ENCODE data around the gene FAM118A. TPM values are rescaled to one million over a fixed set of nuclear protein-coding genes. Genes with fewer than 3 reads are reported as not detected.
A peak's percentile ranks its signal among the peaks of the same experiment; 100 is the strongest.

FAM118A gene
- polyA plus RNA-seq, 3 donors = 20.0 to 423 (median 27.9) TPM

GRCh38 chr22:45310977-45311531 is 1.3 kb downstream of the FAM118A start:
- peaks cover 13 to 17% of the 10 kb centered on the region in 2 donors for H3K36me3 Mint-ChIP-seq
- peak overlapping the region; percentile 92 for H3K9ac ChIP-seq (ENCODE audit: insufficient read depth, low read length, poor library complexity, severe bottlenecking)
- no peaks in the 10 kb centered on the region for H3K9me3 Mint-ChIP-seq
- peaks cover 2 to 5% (median 4%) of the 10 kb centered on the region in 3 donors for H3K27me3 Mint-ChIP-seq (ENCODE audit: low read depth in 3 of 3)
- no peak for TF ChIP-seq CTCF (IDR thresholded peaks at IDR 0.05)
- intact Hi-C loops (cut with micrococcal nuclease) = loop anchor here in 1 of 2 donors (5.0 kb wide), 1 partner anchor 84 kb away; no protein-coding TSS in a partner anchor
- DNase-seq = no peak
- H3K27me3 ChIP-seq (ENCODE audit: control insufficient read depth in 2 of 2, insufficient read depth in 2 of 2, low read length in 2 of 2) = no peaks in the 10 kb centered on the region
- H3K9me3 ChIP-seq (replicated peaks in 1 of 2; ENCODE audit: control insufficient read depth in 1 of 2, insufficient read depth in 1 of 2, low read length in 2 of 2) = no peaks in the 10 kb centered on the region
- peak overlapping the region; percentile 84 for H2AFZ ChIP-seq (ENCODE audit: insufficient read depth, low read depth, low read length, poor library complexity, severe bottlenecking)
- peak overlapping the region; percentile 88 to 91 for H3K4me3 Mint-ChIP-seq
- peaks cover 55% of the 10 kb centered on the region for H3K79me2 ChIP-seq (ENCODE audit: insufficient read depth, low read length)
- H3K4me3 ChIP-seq (replicated peaks in 1 of 3; ENCODE audit: low read depth in 2 of 3, low read length in 3 of 3) = peak overlapping the region; percentile 85 to 88 (median 88)
- H4K20me1 ChIP-seq (ENCODE audit: insufficient read depth, low read length) = peaks cover 8% of the 10 kb centered on the region
- peaks cover 0 to 3% of the 10 kb centered on the region in 2 donors for H3K36me3 ChIP-seq (replicated peaks in 1 of 2; ENCODE audit: control insufficient read depth in 1 of 2, insufficient read depth in 2 of 2, low read length in 2 of 2)
- peak overlapping the region in 5 of 7 donors; percentile 54 to 90 (median 87) for H3K27ac Mint-ChIP-seq
- H3K4me2 ChIP-seq (replicated peaks; ENCODE audit: extremely low read depth, low read length, poor library complexity, severe bottlenecking) = peak overlapping the region; percentile 95
- H3K4me1 Mint-ChIP-seq = peaks cover 60% of the 10 kb centered on the region
- WGBS (ENCODE audit: insufficient coverage) = 69% methylated on average over 11 of the region's 14 CpGs
- peaks cover 39 to 44% of the 10 kb centered on the region in 2 donors for H3K4me1 ChIP-seq (ENCODE audit: control insufficient read depth in 1 of 2, insufficient read depth in 2 of 2, low read length in 2 of 2)
- no peak overlapping the region for H3K27ac ChIP-seq (ENCODE audit: low read depth in 1 of 2, low read length in 2 of 2)

- no peak overlapping the region for H3K4me2 ChIP-seq (replicated peaks; ENCODE audit: extremely low read depth, low read length, poor library complexity, severe bottlenecking)
- intact Hi-C loops (cut with micrococcal nuclease) = loop anchor here in 1 of 2 donors (5.0 kb wide), 1 partner anchor 85 kb away; no protein-coding TSS in a partner anchor
- H3K4me1 ChIP-seq (ENCODE audit: control insufficient read depth in 1 of 2, insufficient read depth in 2 of 2, low read length in 2 of 2) = peaks cover 46 to 55% of the 10 kb centered on the region in 2 donors
- no peaks in the 10 kb centered on the region for H3K9me3 ChIP-seq (replicated peaks in 1 of 2; ENCODE audit: control insufficient read depth in 1 of 2, insufficient read depth in 1 of 2, low read length in 2 of 2)
- no peaks in the 10 kb centered on the region for H3K9me3 Mint-ChIP-seq
- TF ChIP-seq CTCF (IDR thresholded peaks at IDR 0.05) = no peak
- H3K27ac Mint-ChIP-seq = peak overlapping the region in 2 of 7 donors; percentile 19 to 28
- H3K27me3 ChIP-seq (ENCODE audit: control insufficient read depth in 2 of 2, insufficient read depth in 2 of 2, low read length in 2 of 2) = no peaks in the 10 kb centered on the region
- no peak overlapping the region for H3K4me3 Mint-ChIP-seq
- no peak overlapping the region for H2AFZ ChIP-seq (ENCODE audit: insufficient read depth, low read depth, low read length, poor library complexity, severe bottlenecking)
- H3K79me2 ChIP-seq (ENCODE audit: insufficient read depth, low read length) = peaks cover 69% of the 10 kb centered on the region
- H3K36me3 ChIP-seq (replicated peaks in 1 of 2; ENCODE audit: control insufficient read depth in 1 of 2, insufficient read depth in 2 of 2, low read length in 2 of 2) = peaks cover 0 to 3% of the 10 kb centered on the region in 2 donors
- peaks cover 2 to 5% (median 4%) of the 10 kb centered on the region in 3 donors for H3K27me3 Mint-ChIP-seq (ENCODE audit: low read depth in 3 of 3)
- no peak overlapping the region for H3K27ac ChIP-seq (ENCODE audit: low read depth in 1 of 2, low read length in 2 of 2)
- no peak overlapping the region for H3K9ac ChIP-seq (ENCODE audit: insufficient read depth, low read length, poor library complexity, severe bottlenecking)
- peaks cover 21% of the 10 kb centered on the region for H4K20me1 ChIP-seq (ENCODE audit: insufficient read depth, low read length)
- no peak overlapping the region for H3K4me3 ChIP-seq (replicated peaks in 1 of 3; ENCODE audit: low read depth in 2 of 3, low read length in 3 of 3)
- DNase-seq = no peak
- H3K36me3 Mint-ChIP-seq = peaks cover 18 to 21% of the 10 kb centered on the region in 2 donors
- WGBS (ENCODE audit: insufficient coverage) = 84% methylated on average over 7 of the region's 8 CpGs
- peaks cover 67% of the 10 kb centered on the region for H3K4me1 Mint-ChIP-seq
Observed at GRCh38 chr22:45312415-45312814, 2.7 kb downstream of the FAM118A start.

All from CD14-positive monocyte (primary cell).